ENCODE data around the gene DNAH1.

The DNAH1 gene

DNA sequence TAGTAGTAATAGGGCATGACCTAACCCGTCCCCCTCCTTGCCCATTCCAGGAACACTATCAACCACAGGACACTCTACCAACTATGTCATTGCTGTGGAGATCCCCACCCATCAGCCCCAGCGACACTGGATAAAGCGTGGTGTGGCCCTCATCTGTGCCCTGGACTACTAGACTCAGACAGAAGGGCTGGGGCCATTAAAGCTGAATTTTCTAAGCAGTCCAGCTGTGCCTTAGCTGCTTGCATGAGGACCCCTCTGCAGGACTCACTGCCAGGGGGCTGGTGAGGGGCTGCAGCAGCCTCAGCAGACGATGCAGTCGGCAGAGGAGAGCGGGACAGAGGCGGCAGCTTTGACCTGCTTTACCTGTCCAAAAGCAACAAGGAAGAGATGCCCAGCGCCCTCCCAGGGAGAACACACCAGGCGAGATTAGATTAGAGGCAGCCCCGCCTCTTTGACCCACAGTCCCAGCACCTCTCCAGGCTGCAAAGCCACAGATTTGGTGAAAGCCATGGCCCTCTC is 84.2 kb downstream of the DNAH1 start:
- Histone ChIP-seq H3K4me3 (ENCODE audit: low read length in 2 of 2) (no peak overlapping the region), H3K9ac (ENCODE audit: low read length in 2 of 2) (no peak overlapping the region), H3K36me3 (ENCODE audit: control insufficient read depth in 2 of 2, insufficient read depth in 2 of 2, low read length in 2 of 2) (peaks cover 26 to 42% of the 10 kb centered on the region in 2 donors), H3K9me3 (ENCODE audit: control insufficient read depth in 2 of 2, low read length in 2 of 2) (no peaks in the 10 kb centered on the region), H3K27ac (ENCODE audit: low read length) (no peak overlapping the region), H3K27me3 (ENCODE audit: control insufficient read depth in 1 of 2, insufficient read depth in 2 of 2, low read length in 2 of 2) (no peaks in the 10 kb centered on the region), H3K4me1 (ENCODE audit: control insufficient read depth, insufficient read depth, low read length) (peaks cover 3% of the 10 kb centered on the region)

DNA sequence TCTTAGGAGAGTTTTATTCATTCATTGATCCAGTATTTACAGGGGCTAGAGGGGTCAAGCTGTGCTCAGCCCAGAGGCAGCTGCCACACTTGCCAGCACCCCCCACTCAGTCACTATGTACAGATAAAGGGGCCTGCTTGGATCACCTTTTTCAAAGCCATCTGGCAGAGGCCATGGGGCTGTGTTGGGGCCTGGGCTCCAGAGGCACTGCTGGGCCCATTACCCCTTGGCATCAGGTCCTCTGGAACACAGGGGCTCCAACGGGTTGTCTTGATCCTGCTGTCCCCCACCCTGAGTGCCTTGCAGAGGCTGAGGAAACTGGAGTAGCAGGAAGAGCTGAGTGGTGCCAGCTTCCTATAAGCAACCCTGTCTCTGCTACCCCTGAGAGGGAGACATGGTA is 84.9 kb downstream of the DNAH1 start:
- H3K27ac ChIP-seq (ENCODE audit: low read length) = no peak overlapping the region
- H3K27me3 ChIP-seq (ENCODE audit: control insufficient read depth in 1 of 2, insufficient read depth in 2 of 2, low read length in 2 of 2) = no peaks in the 10 kb centered on the region
- no peak overlapping the region for H3K4me3 ChIP-seq (ENCODE audit: low read length in 2 of 2)
- no peak overlapping the region for H3K9ac ChIP-seq (ENCODE audit: low read length in 2 of 2)
- peaks cover 26 to 47% of the 10 kb centered on the region in 2 donors for H3K36me3 ChIP-seq (ENCODE audit: control insufficient read depth in 2 of 2, insufficient read depth in 2 of 2, low read length in 2 of 2)
- H3K4me1 ChIP-seq (ENCODE audit: control insufficient read depth, insufficient read depth, low read length) = peaks cover 3% of the 10 kb centered on the region
- H3K9me3 ChIP-seq (ENCODE audit: control insufficient read depth in 2 of 2, low read length in 2 of 2) = no peaks in the 10 kb centered on the region

GRCh38 chr3:52401551-52401950 is 85.4 kb downstream of the DNAH1 start:
- peaks cover 3% of the 10 kb centered on the region for H3K4me1 ChIP-seq (ENCODE audit: control insufficient read depth, insufficient read depth, low read length)
- no peak overlapping the region for H3K4me3 ChIP-seq (ENCODE audit: low read length in 2 of 2)
- H3K27ac ChIP-seq (ENCODE audit: low read length) = no peak overlapping the region
- no peak overlapping the region for H3K9ac ChIP-seq (ENCODE audit: low read length in 2 of 2)
- H3K36me3 ChIP-seq (ENCODE audit: control insufficient read depth in 2 of 2, insufficient read depth in 2 of 2, low read length in 2 of 2) = peaks cover 29 to 52% of the 10 kb centered on the region in 2 donors
- H3K27me3 ChIP-seq (ENCODE audit: control insufficient read depth in 1 of 2, insufficient read depth in 2 of 2, low read length in 2 of 2) = no peaks in the 10 kb centered on the region
- H3K9me3 ChIP-seq (ENCODE audit: control insufficient read depth in 2 of 2, low read length in 2 of 2) = no peaks in the 10 kb centered on the region

- no peaks in the 10 kb centered on the region for H3K9me3 ChIP-seq (ENCODE audit: control insufficient read depth in 2 of 2, low read length in 2 of 2)
- no peaks in the 10 kb centered on the region for H3K27me3 ChIP-seq (ENCODE audit: control insufficient read depth in 1 of 2, insufficient read depth in 2 of 2, low read length in 2 of 2)
- H3K36me3 ChIP-seq (ENCODE audit: control insufficient read depth in 2 of 2, insufficient read depth in 2 of 2, low read length in 2 of 2) = peaks cover 35 to 57% of the 10 kb centered on the region in 2 donors
- no peak overlapping the region for H3K4me3 ChIP-seq (ENCODE audit: low read length in 2 of 2)
- no peak overlapping the region for H3K9ac ChIP-seq (ENCODE audit: low read length in 2 of 2)
- H3K4me1 ChIP-seq (ENCODE audit: control insufficient read depth, insufficient read depth, low read length) = peaks cover 3% of the 10 kb centered on the region
- H3K27ac ChIP-seq (ENCODE audit: low read length) = no peak overlapping the region
Observed at GRCh38 chr3:52402101-52402521, 86.0 kb downstream of the DNAH1 start.

DNA sequence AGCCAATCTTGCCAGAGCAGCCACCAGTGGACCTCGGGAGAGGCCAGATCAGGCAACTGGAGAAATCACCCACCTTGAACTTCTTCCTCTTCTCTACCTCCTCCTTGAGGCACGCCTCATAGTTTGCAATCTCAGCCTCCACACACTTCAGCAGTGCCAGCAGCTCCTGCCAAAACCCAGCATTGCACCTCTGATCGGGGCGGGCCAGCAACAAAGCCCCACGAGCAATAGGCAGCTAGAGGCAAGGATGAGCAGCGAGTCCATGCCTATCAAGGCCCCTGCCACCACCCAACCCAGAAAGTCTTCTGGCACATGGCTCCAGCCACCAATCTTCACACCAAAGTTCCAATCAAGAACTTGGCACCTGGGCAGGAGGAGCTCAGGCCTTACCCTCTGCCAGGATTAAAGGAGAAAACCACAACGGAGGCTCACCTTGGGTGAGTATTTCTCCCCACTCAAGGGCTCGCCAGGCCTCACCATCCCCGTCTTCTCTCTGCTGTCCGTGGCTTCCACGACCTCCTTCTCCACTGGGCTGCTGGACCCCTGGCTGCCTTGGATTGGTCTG is 86.7 kb downstream of the DNAH1 start:
- Histone ChIP-seq H3K4me1 (ENCODE audit: control insufficient read depth, insufficient read depth, low read length) (peaks cover 6% of the 10 kb centered on the region), H3K4me3 (ENCODE audit: low read length in 2 of 2) (no peak overlapping the region), H3K27ac (ENCODE audit: low read length) (no peak overlapping the region), H3K36me3 (ENCODE audit: control insufficient read depth in 2 of 2, insufficient read depth in 2 of 2, low read length in 2 of 2) (peaks cover 42 to 58% of the 10 kb centered on the region in 2 donors), H3K27me3 (ENCODE audit: control insufficient read depth in 1 of 2, insufficient read depth in 2 of 2, low read length in 2 of 2) (no peaks in the 10 kb centered on the region), H3K9me3 (ENCODE audit: control insufficient read depth in 2 of 2, low read length in 2 of 2) (no peaks in the 10 kb centered on the region), H3K9ac (ENCODE audit: low read length in 2 of 2) (no peak overlapping the region)

DNA sequence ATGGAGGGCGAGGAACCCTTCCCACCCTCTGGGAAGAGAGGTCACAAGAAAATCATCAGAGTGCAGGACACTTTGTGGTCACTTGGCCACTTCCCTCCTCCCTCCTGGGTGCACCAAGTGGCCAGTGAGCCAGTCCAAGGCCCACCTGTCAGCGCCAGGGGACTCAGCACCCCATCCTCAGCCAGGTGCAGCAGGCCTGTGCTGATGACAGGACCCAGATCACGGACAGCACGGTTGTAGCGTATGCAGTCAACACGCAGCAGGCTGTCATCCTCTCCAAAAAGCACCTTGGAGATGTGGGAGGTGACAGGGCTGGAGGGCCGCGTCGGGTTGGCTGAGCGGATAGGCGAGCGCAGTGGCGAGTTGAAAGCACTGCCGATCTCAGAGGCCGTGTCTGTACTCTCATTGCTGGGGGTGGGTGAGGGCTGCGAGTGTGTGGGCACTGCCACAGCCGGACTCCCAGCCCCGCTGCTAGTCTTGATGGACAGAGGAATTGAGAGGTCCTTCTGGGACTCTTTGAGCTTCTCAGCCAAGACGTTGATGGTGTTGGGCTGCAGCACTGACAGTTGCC is 87.2 kb downstream of the DNAH1 start:
- no peaks in the 10 kb centered on the region for H3K27me3 ChIP-seq (ENCODE audit: control insufficient read depth in 1 of 2, insufficient read depth in 2 of 2, low read length in 2 of 2)

DNA sequence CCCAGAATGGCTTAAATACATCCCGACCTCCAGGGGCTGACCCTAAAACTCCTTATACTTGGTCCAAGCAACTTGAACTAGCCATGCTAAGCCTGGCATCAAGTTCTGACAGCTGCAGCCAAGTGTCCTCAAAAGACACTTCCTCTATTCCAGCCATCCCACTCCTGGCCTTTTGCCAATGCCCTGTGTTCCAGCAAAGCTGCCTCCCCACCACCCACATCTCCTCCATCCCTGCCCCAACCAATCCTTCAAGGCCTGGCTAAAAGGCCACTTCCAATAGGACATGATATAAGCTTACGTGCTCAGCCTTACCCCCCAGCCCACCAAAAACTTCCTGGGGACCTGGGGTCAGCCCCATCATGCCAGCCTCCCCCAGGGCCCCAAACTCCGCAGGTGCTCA is 87.8 kb downstream of the DNAH1 start:
- no peaks in the 10 kb centered on the region for H3K27me3 ChIP-seq (ENCODE audit: control insufficient read depth in 1 of 2, insufficient read depth in 2 of 2, low read length in 2 of 2)
- peaks cover 44 to 58% of the 10 kb centered on the region in 2 donors for H3K36me3 ChIP-seq (ENCODE audit: control insufficient read depth in 2 of 2, insufficient read depth in 2 of 2, low read length in 2 of 2)
- no peak overlapping the region for H3K9ac ChIP-seq (ENCODE audit: low read length in 2 of 2)
- H3K27ac ChIP-seq (ENCODE audit: low read length) = no peak overlapping the region
- no peak overlapping the region for H3K4me3 ChIP-seq (ENCODE audit: low read length in 2 of 2)
- no peaks in the 10 kb centered on the region for H3K9me3 ChIP-seq (ENCODE audit: control insufficient read depth in 2 of 2, low read length in 2 of 2)
- H3K4me1 ChIP-seq (ENCODE audit: control insufficient read depth, insufficient read depth, low read length) = peaks cover 18% of the 10 kb centered on the region

More for the DNA sequence above, 87.2 kb downstream of the DNAH1 start:
- Histone ChIP-seq H3K9me3 (ENCODE audit: control insufficient read depth in 2 of 2, low read length in 2 of 2) (no peaks in the 10 kb centered on the region), H3K9ac (ENCODE audit: low read length in 2 of 2) (no peak overlapping the region), H3K4me1 (ENCODE audit: control insufficient read depth, insufficient read depth, low read length) (peaks cover 12% of the 10 kb centered on the region), H3K4me3 (ENCODE audit: low read length in 2 of 2) (no peak overlapping the region), H3K36me3 (ENCODE audit: control insufficient read depth in 2 of 2, insufficient read depth in 2 of 2, low read length in 2 of 2) (peaks cover 44 to 58% of the 10 kb centered on the region in 2 donors), H3K27ac (ENCODE audit: low read length) (no peak overlapping the region)

- H3K4me1 ChIP-seq (ENCODE audit: control insufficient read depth, insufficient read depth, low read length) = peaks cover 22% of the 10 kb centered on the region
- H3K27ac ChIP-seq (ENCODE audit: low read length) = no peak overlapping the region
- H3K9me3 ChIP-seq (ENCODE audit: control insufficient read depth in 2 of 2, low read length in 2 of 2) = no peaks in the 10 kb centered on the region
- peaks cover 44 to 58% of the 10 kb centered on the region in 2 donors for H3K36me3 ChIP-seq (ENCODE audit: control insufficient read depth in 2 of 2, insufficient read depth in 2 of 2, low read length in 2 of 2)
- H3K4me3 ChIP-seq (ENCODE audit: low read length in 2 of 2) = no peak overlapping the region
- H3K27me3 ChIP-seq (ENCODE audit: control insufficient read depth in 1 of 2, insufficient read depth in 2 of 2, low read length in 2 of 2) = no peaks in the 10 kb centered on the region
- no peak overlapping the region for H3K9ac ChIP-seq (ENCODE audit: low read length in 2 of 2)
Observed at GRCh38 chr3:52404391-52404790, 88.3 kb downstream of the DNAH1 start.

GRCh38 chr3:52405066-52405465 is 88.9 kb downstream of the DNAH1 start:
- no peak overlapping the region for H3K9ac ChIP-seq (ENCODE audit: low read length in 2 of 2)
- H3K9me3 ChIP-seq (ENCODE audit: control insufficient read depth in 2 of 2, low read length in 2 of 2) = no peaks in the 10 kb centered on the region
- H3K27me3 ChIP-seq (ENCODE audit: control insufficient read depth in 1 of 2, insufficient read depth in 2 of 2, low read length in 2 of 2) = no peaks in the 10 kb centered on the region
- peaks cover 44 to 58% of the 10 kb centered on the region in 2 donors for H3K36me3 ChIP-seq (ENCODE audit: control insufficient read depth in 2 of 2, insufficient read depth in 2 of 2, low read length in 2 of 2)
- H3K27ac ChIP-seq (ENCODE audit: low read length) = no peak overlapping the region
- peaks cover 24% of the 10 kb centered on the region for H3K4me1 ChIP-seq (ENCODE audit: control insufficient read depth, insufficient read depth, low read length)
- H3K4me3 ChIP-seq (ENCODE audit: low read length in 2 of 2) = no peak overlapping the region

- Histone ChIP-seq H3K4me1 (ENCODE audit: control insufficient read depth, insufficient read depth, low read length) (peaks cover 24% of the 10 kb centered on the region), H3K27ac (ENCODE audit: low read length) (no peak overlapping the region), H3K27me3 (ENCODE audit: control insufficient read depth in 1 of 2, insufficient read depth in 2 of 2, low read length in 2 of 2) (no peaks in the 10 kb centered on the region), H3K9ac (ENCODE audit: low read length in 2 of 2) (no peak overlapping the region), H3K4me3 (ENCODE audit: low read length in 2 of 2) (no peak overlapping the region), H3K36me3 (ENCODE audit: control insufficient read depth in 2 of 2, insufficient read depth in 2 of 2, low read length in 2 of 2) (peaks cover 44 to 58% of the 10 kb centered on the region in 2 donors), H3K9me3 (ENCODE audit: control insufficient read depth in 2 of 2, low read length in 2 of 2) (no peaks in the 10 kb centered on the region)
Observed at GRCh38 chr3:52405601-52406110, 89.5 kb downstream of the DNAH1 start.

DNA sequence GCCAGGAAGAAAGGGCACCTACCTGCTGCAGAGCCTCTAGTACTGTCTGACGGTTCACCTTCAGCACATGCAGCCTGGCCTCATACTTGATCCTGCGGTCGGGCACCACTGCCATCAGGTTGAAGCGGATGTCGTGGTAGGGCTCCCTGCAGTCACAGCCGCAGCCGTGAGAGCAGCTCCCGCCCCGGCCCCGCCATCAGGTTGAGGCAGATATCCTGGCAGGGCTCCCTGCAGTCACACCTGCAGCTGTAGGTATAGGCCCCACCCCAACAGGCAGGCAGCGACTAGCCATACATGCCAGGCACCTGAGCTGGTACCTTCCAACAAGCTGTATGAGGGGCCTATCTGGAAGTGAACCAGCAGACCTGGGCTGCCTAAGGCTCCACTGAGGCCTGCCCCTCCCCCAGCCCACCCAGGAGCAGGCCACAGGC is 90.1 kb downstream of the DNAH1 start:
- Histone ChIP-seq H3K4me3 (ENCODE audit: low read length in 2 of 2) (no peak overlapping the region), H3K36me3 (ENCODE audit: control insufficient read depth in 2 of 2, insufficient read depth in 2 of 2, low read length in 2 of 2) (peaks cover 44 to 55% of the 10 kb centered on the region in 2 donors), H3K9ac (ENCODE audit: low read length in 2 of 2) (no peak overlapping the region), H3K27me3 (ENCODE audit: control insufficient read depth in 1 of 2, insufficient read depth in 2 of 2, low read length in 2 of 2) (no peaks in the 10 kb centered on the region), H3K27ac (ENCODE audit: low read length) (no peak overlapping the region), H3K9me3 (ENCODE audit: control insufficient read depth in 2 of 2, low read length in 2 of 2) (no peaks in the 10 kb centered on the region), H3K4me1 (ENCODE audit: control insufficient read depth, insufficient read depth, low read length) (peaks cover 27% of the 10 kb centered on the region)
